SK-N-MC (cell line): Measurements from ENCODE around the gene DHX36.

ENCODE experiments used
- EZH2 ChIP-seq: fragments of 200-600 bp; sonication (generic); IDR thresholded peaks from one replicate; pipeline ENCODE4 v1.6.1; 2017; ENCODE audit warnings: antibody characterized with exemption
- POLR2AphosphoS5 ChIP-seq: IDR thresholded peaks from 2 replicates; pipeline ENCODE4 v1.6.1; 2012; ENCODE audit warnings: mild to moderate bottlenecking, low read depth, low read length, borderline replicate concordance

DNA sequence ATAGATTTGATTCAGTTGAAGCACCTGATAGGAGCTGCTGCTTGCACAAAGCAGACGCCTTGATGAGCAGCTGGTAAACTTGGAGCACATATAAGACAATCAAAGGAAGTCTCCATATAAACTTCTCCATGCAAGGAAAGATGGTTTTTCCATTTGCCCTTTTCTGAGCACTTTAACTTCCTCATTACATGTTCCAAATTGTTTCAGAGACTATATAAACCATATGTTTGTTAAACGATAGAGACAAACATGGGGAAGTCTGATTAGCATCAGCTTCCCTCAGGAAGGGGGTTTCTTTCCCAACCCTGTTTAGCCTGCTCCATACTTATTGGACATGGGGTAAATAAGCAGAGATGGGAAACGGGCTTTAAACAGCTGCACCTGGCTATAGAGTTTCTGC lies 88.0 kb downstream of the DHX36 start:
- TF ChIP-seq EZH2 (no peak), POLR2AphosphoS5 (no peak)
